GM18520 (cell line): ENCODE data around the gene CNTNAP2.
"Not testable (repeated sequence)": the region's sequence is repeated elsewhere in the genome, so short reads cannot be mapped to it uniquely, and the experiment has no call there.

Source experiments
- ATAC-seq: cut with Tn5 transposase; IDR thresholded peaks from one replicate; pipeline ENCODE4 v1.9.1; 2021; ENCODE audit not compliant: unreplicated experiment

Gene CNTNAP2

DNA sequence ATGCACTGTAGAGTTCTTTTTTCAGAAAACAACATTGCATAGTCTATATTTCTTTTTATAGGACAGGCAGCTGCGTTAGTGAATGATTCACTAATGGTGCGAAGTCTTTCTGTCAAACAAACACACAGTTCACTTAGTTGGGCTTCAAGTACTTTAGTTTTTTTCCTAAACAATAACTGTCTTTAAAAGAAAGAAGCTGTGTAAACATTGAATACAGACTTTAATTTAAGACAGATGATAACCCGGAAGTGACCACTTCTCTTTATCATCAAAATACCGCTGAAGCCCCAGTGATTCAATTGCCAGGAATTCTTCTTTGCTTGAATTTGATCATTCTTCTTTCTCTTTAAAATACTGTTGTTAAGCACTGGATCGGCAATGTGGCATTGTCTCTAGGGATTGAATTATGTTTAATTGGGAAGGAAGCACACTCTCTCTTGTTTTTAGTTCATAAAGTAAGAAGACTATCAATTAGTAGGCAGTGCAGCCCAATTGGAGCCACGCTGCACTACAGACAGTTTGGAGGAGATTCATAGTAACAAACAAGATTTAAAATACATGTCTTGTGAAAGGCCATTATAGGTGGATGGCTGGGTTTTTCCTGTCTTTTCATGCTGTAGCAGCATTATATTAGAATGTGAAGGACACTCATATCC lies 30.4 kb downstream of the CNTNAP2 start:
- ATAC-seq: no peak

DNA sequence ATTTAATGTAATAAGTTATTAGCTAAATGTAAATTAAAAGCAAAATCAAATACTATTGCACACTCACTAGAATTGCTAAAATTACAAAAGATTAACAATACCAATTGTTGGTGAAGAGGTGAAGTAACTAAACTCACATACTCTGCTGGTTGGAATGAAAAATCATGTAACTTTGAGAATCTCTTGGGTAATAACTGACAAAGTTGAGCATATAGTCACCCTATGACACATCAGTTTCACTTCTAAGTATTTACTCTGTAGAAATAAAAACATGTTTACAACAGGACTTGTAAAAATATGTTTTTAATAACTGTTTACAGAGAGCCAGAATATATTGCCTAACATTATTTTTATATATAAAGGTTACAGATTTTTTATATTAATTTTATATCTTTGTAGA lies 33.6 kb downstream of the CNTNAP2 start:
- ATAC-seq: no peak

GRCh38 chr7:146172112-146172511 lies 55.5 kb downstream of the CNTNAP2 start:
- ATAC-seq: no peak

DNA sequence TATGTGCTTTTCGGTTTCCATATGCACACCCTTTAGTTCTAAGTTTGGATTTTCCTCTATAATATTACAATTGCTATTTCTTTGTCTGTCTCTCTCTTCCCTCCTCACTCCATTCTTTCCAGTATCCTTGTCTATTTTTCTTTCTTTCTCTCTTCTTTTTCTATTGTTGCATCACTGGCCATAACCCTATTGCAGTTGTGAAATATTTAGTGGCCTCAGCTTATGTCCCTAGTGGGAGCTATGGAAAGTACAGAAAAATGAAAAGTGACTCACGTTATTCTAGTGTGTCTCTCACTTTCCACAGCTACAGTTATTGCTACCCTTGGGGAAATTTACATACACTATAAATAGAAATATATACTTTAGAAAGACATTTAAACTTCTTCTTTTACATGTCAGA lies 59.1 kb downstream of the CNTNAP2 start:
- no peak for ATAC-seq

- no peak for ATAC-seq
Observed at GRCh38 chr7:146176860-146177259, 60.3 kb downstream of the CNTNAP2 start.

GRCh38 chr7:146177301-146177700 lies 60.7 kb downstream of the CNTNAP2 start:
- no peak for ATAC-seq

DNA sequence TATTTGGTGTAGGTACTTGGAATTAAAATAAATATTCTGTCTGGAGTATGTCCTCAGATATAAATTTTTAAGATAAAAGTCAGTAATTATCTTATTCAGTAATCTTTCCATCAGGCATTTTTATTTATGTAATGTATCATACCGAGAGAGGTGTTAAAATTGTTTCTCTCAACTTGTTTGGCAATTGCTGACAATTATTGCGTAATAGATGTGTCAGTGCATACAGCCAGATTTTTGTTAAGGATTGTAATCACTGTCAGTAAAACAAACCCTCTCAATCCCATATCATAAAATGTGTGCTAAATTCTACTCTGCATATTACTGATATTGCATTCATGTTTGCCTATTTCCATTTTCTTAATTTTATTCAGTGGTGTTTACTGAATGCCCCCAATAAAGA lies 69.2 kb downstream of the CNTNAP2 start:
- no peak for ATAC-seq

GRCh38 chr7:146191428-146191827 lies 74.8 kb downstream of the CNTNAP2 start:
- ATAC-seq: not testable (repeated sequence)

DNA sequence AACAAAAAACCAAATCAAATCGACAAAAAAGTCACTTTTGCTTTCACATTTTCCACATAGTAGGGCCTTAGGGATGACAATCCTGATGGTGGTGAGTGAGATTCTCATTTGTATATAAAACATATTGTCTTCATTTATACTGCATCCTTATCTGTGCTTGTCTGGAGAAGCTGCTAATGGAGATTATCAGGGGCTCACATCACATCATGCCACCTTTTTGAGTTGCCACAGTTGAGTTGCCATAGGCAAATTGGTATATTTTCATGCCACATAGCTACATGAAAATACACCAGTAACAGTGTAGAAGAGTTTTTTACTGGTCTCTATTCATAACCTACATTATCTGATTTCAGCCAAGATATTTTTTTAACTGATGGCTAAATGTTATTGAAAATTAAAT lies 85.3 kb downstream of the CNTNAP2 start:
- ATAC-seq: no peak

DNA sequence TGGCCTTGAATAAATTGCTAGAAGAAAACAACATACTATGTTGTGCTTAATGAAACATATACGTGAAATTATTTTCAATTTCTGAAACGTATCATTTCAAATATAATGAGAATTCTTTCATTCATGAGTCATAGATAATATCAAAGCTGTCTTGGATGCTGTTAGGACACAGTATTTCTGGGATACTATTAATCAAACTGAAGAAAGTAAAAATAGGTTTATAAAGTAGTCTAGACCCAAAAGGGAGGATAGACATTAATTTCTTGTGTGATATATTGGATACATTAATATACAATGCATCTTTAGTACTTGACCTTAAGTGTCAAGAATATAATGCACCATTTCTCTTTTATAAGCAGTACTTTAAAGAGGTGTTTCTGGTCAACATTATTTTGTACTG lies 89.7 kb downstream of the CNTNAP2 start:
- no peak for ATAC-seq

DNA sequence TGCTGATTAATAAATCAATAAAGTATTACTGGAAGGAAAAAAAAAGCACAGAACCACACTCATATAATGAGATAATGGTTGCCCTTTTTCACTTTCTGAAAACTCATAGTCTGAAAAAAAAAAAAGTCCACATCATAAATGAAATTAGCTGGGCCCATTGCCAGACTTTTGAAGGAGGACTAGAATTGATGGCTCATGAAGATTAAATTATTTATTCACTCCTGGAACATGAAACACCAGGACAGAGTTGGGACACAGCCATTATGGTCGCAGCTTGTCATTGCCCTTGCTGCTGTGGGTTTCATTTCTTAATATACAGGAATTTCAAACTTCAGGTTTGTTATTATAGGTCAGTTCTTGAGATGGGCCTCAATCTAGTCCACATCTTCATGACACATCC lies 91.9 kb downstream of the CNTNAP2 start:
- ATAC-seq: no peak

- no peak for ATAC-seq
Observed at GRCh38 chr7:146214842-146215241, 98.2 kb downstream of the CNTNAP2 start.

- ATAC-seq: no peak
Observed at GRCh38 chr7:146216396-146217041, 99.9 kb downstream of the CNTNAP2 start.

GRCh38 chr7:146223851-146224250 lies 107.2 kb downstream of the CNTNAP2 start:
- ATAC-seq: no peak

GRCh38 chr7:146232604-146233003 lies 116.0 kb downstream of the CNTNAP2 start:
- ATAC-seq: no peak

DNA sequence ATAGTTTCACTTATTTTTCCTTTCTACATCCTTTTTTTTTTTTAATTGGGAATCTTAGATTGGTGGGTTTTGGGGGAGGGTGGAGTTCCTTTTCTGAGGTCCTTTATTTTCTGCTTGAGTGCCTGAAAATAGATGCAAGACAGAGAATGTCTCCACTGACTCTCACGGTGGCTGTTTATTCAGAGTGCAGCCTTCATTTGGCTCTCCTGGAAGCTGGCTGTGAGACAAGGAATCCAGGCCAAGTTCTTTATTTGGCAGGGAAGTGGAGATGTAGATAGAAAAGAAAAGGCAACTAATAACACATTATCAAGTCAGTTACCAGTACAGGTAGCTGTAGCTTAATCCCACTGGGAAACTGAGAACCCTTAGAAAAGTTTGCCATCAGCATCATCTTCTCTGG lies 118.6 kb downstream of the CNTNAP2 start:
- ATAC-seq: no peak

GRCh38 chr7:146242661-146243060 lies 126.1 kb downstream of the CNTNAP2 start:
- ATAC-seq: no peak

DNA sequence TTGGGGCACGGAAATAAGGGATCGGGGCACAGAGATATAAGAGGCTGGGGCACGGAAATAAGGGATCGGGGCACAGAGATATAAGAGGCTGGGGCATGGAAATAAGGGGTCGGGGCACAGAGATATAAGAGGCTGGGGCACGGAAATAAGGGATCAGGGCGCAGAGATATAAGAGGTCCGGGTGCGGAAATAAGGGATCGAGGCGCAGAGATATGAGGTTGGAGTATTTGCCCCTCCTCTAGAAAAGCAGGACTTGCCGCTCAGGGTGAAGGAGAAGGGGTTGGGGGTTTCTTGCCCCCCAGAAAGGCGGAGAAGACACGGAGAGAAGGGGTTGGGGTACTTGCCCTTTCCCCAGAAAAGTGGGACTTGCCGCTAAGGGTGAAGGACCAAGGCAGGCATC lies 131.4 kb downstream of the CNTNAP2 start:
- not testable (repeated sequence) for ATAC-seq

DNA sequence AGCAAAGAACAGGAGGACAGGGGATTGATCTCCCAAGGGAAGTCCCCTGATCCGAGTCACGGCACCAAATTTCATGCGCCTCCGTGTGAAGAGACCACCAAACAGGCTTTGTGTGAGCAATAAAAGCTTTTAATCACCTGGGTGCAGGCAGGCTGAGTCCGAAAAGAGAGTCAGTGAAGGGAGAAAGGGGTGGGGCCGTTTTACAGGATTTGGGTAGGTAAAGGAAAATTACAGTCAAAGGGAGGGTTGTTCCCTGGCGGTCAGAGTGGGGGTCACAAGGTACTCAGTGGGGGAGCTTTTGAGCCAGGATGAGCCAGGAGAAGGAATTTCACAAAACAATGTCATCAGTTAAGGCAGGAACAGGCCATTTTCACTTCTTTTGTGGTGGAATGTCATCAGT lies 132.1 kb downstream of the CNTNAP2 start:
- ATAC-seq: not testable (repeated sequence)

DNA sequence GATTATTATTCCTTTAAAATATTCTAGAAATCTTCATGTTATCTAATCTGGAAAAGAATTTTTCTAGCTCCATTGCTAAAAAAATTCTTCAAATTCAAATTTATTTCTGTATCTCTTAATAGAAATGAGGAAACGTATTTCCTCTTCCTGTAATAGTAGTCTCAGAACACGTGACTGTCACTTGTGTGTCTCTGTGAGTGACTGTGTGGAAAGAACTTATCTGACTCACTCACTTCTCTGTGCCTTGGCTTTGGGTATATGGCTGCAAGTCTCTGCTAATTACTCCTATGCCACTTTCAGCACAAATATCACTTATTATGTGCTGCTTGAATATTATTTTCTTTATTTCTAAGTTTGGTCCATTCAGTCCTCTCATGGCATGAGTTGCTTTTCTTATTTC lies 132.7 kb downstream of the CNTNAP2 start:
- no peak for ATAC-seq

DNA sequence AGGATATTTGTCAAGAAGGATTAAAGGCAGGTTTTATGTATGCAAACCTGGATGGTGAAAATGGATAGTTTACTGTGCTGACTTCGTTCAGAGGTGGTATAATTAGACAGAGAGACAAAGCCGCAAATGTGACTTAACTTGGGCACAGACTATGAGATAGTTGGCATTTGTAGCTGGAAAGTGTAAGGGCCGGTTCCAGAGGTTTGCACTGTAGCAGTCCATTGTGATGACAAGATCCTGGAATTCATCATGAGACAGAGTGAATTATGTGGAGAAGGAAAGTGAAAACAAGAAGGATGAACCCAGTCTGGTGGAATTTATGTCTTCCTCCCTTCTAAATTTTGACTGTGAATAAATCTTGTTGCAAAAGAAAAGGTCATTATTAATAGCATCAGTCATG lies 139.0 kb downstream of the CNTNAP2 start:
- ATAC-seq: no peak

- ATAC-seq: no peak
Observed at GRCh38 chr7:146262527-146262926, 145.9 kb downstream of the CNTNAP2 start.

- no peak for ATAC-seq
Observed at GRCh38 chr7:146276888-146277287, 160.3 kb downstream of the CNTNAP2 start.
